ENCODE results near the gene RBM33.
"Not testable (repeated sequence)": the region's sequence is repeated elsewhere in the genome, so short reads cannot be mapped to it uniquely, and the experiment has no call there.

The RBM33 gene

DNA sequence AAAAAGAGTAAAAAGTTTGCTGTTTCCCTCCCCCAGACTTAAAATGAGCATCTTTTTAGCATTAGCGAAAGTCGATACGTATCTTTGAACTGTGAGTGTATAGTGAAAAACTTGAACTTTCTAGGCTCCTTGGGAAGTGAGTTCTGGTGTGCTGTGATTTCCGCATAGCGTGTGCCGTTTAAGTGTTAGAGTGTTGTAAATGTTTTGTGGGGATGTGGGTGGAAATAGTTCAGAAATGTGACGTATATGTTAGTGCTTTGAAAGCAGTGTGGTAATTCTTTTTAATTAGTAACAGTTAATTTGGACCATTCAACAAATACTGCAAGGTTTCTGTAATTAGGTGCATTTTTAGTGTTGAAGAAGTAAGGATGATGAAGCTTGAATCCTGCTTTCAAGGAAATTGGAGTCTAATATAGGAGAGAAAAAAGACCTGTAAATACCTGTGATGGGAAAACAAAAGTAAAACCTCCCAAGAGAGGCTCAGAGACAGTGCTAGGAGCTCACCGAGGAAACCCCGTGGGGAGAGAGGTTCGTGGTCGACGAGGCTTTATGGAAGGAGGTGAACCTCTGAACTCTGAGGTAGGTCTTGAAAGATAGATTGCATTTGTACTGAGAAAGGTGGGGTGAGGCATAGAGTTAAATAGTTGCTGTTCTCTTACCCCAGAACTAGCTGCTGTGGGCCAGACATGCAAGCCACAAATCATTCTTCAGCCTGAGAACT lies 40.8 kb downstream of the RBM33 start:
- H3K27ac ChIP-seq: no peak overlapping the region
- no peak for DNase-seq (ENCODE audit: low read depth, low spot score)

- no peak overlapping the region for H3K27ac ChIP-seq
- no peak for DNase-seq (ENCODE audit: low read depth, low spot score)
These were observed 41.3 kb downstream of the RBM33 start for GRCh38 chr7:155685791-155686160.

GRCh38 chr7:155686620-155687324 lies 42.3 kb downstream of the RBM33 start:
- DNase-seq (ENCODE audit: low read depth, low spot score); H3K27ac ChIP-seq: not testable (repeated sequence)

DNA sequence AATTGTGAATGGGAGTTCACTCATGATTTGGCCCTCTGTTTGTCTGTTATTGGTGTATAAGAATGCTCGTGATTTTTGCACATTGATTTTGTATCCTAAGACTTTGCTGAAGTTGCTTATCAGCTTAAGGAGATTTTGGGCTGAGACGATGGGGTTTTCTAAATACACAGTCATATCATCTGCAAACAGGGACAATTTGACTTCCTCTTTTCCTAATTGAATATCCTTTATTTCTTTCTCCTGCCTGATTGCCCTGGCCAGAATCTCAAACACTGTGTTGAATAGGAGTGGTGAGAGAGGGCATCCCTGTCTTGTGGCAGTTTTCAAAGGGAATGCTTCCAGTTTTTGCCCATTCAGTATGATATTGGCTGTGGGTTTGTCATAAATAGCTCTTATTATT lies 43.8 kb downstream of the RBM33 start:
- not testable (repeated sequence) for H3K27ac ChIP-seq; DNase-seq (ENCODE audit: low read depth, low spot score)

- DNase-seq (ENCODE audit: low read depth, low spot score); H3K27ac ChIP-seq: not testable (repeated sequence)
These were observed 46.2 kb downstream of the RBM33 start for GRCh38 chr7:155690655-155691054.

GRCh38 chr7:155692317-155692716 lies 47.9 kb downstream of the RBM33 start:
- no peak overlapping the region for H3K27ac ChIP-seq
- DNase-seq (ENCODE audit: low read depth, low spot score): no peak

DNA sequence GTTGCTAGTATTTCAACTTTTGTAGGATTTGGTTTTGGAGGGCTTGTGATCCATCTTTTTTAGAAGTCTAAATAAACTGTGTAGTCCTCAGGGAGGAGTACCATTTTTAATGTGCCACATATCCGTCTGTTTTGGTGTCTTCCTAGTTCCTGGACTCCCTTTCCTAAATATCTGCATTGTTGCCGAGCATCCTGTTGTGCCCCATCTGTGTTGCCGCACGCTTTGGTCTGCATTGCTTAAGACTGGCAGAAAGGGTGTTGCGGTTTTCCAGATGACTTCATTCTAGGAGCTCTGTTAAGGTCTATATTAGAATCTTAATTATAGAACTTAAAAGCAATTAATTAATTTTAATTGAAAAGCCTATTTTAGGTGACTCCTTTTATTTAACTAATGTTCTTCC lies 49.4 kb downstream of the RBM33 start:
- no peak for DNase-seq (ENCODE audit: low read depth, low spot score)
- H3K27ac ChIP-seq: no peak overlapping the region

- H3K27ac ChIP-seq: no peak overlapping the region
- DNase-seq (ENCODE audit: low read depth, low spot score): no peak
These were observed 50.4 kb downstream of the RBM33 start for GRCh38 chr7:155694851-155695250.

DNA sequence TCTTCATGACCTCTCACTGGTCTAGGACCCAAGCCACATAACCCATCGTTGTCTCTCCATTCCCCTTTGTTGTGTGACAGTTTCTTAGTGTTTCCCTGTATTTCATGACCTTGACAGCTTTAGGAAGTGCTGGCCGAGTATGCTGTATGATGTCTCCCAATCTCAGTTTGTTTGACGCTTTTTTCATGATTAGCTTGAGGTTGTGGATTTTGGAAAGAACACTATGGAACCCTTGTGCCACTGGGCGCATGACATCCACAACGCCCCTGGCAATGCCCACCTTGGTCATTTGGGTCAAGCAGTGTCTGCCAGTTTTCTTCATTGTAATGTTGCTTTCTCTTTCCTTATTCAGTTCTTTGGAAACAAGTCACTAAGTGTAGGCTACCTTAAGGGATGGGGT lies 52.3 kb downstream of the RBM33 start:
- no peak for DNase-seq (ENCODE audit: low read depth, low spot score)
- no peak overlapping the region for H3K27ac ChIP-seq

DNA sequence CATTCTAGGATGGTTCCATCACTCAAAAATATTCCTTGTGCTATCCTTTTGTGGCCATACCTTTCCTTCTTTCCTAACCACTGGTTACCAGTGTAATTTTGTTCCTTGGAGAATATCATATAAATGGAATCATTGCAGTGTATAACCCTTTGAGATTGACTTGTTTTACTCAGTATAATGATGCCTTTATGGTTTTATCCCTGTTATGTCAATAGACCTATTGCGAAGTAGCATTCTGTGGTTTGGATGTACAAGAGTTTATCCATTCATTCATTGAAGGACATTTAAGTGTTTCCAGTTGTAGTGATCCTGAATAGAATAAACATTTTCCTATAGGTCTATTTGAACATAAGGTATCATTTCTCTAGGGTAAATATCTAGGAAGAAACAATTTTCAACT lies 54.2 kb downstream of the RBM33 start:
- no peak for DNase-seq (ENCODE audit: low read depth, low spot score)
- no peak overlapping the region for H3K27ac ChIP-seq

DNA sequence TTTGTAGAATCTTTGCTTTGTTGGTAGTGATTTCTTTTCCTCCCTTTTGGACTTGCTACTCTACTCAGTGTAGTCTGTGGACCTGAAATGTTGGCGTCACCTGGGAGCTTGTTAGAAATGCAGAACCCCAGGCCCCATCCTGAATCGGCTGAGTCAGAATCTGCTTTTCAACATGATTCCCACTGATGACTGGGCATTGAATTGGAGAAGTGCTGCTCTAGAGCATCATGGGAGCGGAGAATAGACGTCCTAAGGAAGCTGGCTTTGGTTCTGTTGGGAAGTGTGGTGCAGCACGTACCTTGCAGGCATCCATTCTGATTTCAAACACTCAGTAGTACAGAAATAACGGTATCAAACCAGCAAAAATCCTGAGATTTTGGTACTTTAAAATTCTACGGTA lies 54.7 kb downstream of the RBM33 start:
- H3K27ac ChIP-seq: no peak overlapping the region
- DNase-seq (ENCODE audit: low read depth, low spot score): no peak

DNA sequence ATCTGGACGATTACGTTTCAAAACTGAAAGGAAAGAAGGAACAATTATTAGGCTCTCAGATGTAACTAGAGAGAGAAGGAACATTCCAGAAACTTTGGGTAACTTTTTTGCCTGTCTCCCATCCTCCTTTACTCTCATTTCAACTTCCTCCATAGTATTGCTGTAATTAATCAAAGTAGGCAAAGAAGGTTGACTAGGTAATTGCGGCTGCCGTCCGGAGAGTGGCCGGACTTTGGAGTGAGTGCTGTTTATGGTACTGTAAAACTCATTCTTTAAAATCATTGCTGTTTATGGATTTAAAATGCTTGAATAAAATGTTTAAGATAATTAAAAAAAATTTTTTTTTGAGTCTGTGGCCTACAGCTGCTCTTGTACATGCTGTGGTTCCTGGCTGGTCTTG lies 56.4 kb downstream of the RBM33 start:
- no peak for DNase-seq (ENCODE audit: low read depth, low spot score)
- H3K27ac ChIP-seq: no peak overlapping the region

- peak overlapping the region; percentile 61 for H3K27ac ChIP-seq
- DNase-seq (ENCODE audit: low read depth, low spot score): no peak
These were observed 57.6 kb downstream of the RBM33 start for GRCh38 chr7:155701972-155702544.

- DNase-seq (ENCODE audit: low read depth, low spot score): peak; percentile 67
- peak overlapping the region; percentile 61 for H3K27ac ChIP-seq
These were observed 58.2 kb downstream of the RBM33 start for GRCh38 chr7:155702616-155703015.

DNA sequence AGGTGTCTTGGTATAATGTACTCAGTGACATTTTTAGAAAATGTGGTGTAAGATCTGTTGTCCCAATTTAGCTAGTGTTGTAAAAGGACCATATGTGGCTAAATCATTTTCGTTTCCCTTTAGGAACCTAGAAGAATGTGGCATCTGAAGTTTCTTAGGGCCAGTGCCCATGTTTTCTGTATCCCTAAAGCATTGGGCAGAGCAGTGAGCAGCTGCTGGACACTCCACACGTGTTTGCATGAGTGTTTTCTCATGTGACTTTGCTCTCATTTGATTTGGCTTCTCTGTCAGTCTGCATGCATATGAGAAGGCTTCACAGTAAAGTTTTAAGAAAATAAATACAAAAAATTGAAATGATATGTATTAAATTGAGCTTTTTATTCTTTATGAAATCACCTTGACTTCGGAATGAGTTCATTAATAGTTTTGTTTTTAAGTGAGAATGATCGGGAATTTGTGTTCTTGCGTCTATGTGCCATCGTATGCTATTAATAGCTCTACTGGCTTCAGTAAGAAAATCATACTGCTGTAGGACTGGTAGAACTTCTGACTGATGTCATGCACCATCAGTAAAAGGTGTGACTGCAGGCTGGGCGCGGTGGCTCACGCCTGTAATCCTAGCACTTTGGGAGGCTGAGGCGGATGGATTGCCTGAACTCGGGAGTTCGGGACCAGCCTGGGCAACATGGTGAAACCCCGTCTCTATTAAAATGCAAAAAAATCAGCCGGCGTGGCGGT lies 61.3 kb downstream of the RBM33 start:
- H3K27ac ChIP-seq: no peak overlapping the region
- DNase-seq (ENCODE audit: low read depth, low spot score): no peak

DNA sequence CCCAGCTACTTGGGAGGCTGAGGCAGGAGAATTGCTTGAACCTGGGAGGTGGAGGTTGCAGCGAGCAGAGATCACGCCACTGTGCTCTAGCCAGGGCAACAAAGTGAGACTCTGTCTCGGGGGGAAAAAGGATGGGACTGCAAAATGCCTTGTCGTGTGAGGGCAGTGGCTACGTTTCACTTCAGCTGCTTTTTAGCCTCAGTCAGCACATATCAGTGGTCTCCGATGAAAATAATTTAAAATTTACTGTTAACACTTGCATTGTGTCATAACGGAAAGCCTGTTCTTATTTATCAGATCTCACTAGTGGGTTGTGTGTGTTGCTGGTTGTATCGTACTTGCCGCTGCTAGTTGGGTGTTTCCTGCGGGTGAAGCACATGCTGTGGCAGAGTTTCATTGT lies 61.9 kb downstream of the RBM33 start:
- no peak overlapping the region for H3K27ac ChIP-seq
- no peak for DNase-seq (ENCODE audit: low read depth, low spot score)

DNA sequence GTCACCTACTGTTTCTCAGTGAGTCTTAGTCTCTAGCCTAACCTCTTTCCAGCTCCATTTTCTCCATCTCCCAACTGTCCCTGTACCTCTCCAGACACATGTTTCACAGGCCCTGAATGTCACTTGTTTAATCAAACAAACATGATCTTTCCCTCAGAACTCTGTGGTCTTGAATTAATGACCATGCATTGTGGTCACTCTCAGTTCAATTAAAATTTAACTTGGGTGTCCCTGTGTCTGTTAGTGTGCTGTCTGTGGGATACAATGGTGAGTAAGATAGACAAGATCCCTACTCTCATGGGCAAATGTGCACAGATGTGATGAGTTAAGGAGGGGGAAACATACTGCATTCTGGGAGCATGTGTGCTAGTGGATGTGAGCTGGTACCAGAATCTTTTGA lies 65.0 kb downstream of the RBM33 start:
- no peak overlapping the region for H3K27ac ChIP-seq
- DNase-seq (ENCODE audit: low read depth, low spot score): no peak

DNA sequence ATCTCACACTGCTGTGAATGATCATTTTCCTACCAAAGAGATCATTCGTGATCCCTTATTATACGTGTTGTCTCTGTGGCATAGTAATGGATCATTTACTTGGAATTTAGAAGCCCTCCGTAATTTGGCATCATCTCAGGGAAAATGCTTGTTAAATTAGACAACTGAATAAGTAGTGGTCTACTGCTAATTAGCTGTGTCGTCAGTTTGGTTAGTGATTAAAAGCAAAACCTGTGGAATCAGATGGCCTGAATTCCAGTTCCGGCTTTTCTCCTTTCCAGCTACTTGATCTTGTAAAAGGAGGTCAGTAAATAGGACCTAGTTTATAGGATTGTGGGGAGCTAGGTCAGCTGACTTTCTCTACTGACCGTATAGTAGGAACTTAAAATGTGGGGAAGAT lies 65.6 kb downstream of the RBM33 start:
- H3K27ac ChIP-seq: no peak overlapping the region
- no peak for DNase-seq (ENCODE audit: low read depth, low spot score)

GRCh38 chr7:155710530-155710929 lies 66.1 kb downstream of the RBM33 start:
- no peak for DNase-seq (ENCODE audit: low read depth, low spot score)
- H3K27ac ChIP-seq: no peak overlapping the region

GRCh38 chr7:155711081-155711480 lies 66.6 kb downstream of the RBM33 start:
- H3K27ac ChIP-seq: no peak overlapping the region
- DNase-seq (ENCODE audit: low read depth, low spot score): no peak

DNA sequence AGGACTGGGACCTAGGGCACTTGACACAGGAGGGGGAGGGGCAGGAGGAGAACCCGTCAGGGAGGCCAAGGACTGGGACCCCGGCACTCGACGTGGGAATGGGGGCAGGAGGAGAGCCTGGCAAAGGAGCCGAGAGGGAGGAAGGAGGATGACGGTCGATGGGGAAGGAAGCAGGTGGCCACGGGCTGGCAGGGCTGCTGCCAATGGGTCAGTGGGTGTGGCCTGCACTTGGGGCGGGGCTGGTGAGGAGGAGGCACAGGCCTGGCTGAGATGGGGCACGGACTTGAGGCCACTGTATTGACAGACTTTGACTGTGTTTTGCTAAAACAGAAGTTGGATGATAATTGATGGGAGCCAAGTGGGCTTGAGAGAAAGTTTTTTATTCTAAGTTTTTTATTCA lies 68.9 kb downstream of the RBM33 start:
- no peak for DNase-seq (ENCODE audit: low read depth, low spot score)
- no peak overlapping the region for H3K27ac ChIP-seq

Data from epithelial cell of prostate (primary cell).